ENCODE results near the gene TEX52. TPM values are rescaled to one million over a fixed set of nuclear protein-coding genes. Genes with fewer than 3 reads are reported as not detected.
"Not testable (repeated sequence)": the region's sequence is repeated elsewhere in the genome, so short reads cannot be mapped to it uniquely, and the experiment has no call there.

TEX52 gene
- total RNA-seq, 4 donors from 2014 or later = not detected

DNA sequence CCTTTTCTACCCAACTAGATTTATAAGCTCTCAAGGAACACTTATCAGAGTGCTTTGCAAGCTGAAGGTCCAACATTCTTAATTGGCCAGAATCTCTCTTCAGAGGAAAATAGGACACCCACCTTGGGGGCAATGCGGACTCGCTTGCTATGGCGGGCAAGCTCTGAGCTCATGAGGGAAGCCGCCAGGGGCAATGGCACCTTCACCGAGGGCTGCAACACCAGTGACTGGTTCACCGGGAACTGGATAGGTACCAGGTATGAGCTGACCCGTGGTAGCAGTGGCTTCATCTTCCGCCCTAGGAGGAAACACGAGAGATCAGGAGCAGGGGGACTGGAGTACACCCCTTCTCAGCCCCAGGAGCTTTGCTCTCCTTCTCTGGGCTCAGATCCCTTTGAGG, 7.4 kb upstream of the TEX52 start:
- Histone ChIP-seq H3K9me3 (no peaks in the 10 kb centered on the region), H3K36me3 (no peaks in the 10 kb centered on the region), H3K4me3 (no peak overlapping the region), H3K4me1 (no peaks in the 10 kb centered on the region), H3K27ac (no peak overlapping the region), H3K27me3 (no peaks in the 10 kb centered on the region)
- in situ Hi-C loops (cut with MboI; ENCODE audit: low pct_ligation_motif_present in 1 of 4, low pct_unique_long_range_greater_than_20kb in 1 of 4, low sequenced_read_pairs in 3 of 4) = loop anchor here (25.0 kb wide), 1 partner anchor 173 kb away; no protein-coding TSS in a partner anchor
- no peak for TF ChIP-seq POLR2AphosphoS5 (IDR thresholded peaks at IDR 0.05)
- TF ChIP-seq, protein P1, sequence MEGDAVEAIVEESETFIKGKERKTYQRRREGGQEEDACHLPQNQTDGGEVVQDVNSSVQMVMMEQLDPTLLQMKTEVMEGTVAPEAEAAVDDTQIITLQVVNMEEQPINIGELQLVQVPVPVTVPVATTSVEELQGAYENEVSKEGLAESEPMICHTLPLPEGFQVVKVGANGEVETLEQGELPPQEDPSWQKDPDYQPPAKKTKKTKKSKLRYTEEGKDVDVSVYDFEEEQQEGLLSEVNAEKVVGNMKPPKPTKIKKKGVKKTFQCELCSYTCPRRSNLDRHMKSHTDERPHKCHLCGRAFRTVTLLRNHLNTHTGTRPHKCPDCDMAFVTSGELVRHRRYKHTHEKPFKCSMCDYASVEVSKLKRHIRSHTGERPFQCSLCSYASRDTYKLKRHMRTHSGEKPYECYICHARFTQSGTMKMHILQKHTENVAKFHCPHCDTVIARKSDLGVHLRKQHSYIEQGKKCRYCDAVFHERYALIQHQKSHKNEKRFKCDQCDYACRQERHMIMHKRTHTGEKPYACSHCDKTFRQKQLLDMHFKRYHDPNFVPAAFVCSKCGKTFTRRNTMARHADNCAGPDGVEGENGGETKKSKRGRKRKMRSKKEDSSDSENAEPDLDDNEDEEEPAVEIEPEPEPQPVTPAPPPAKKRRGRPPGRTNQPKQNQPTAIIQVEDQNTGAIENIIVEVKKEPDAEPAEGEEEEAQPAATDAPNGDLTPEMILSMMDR (IDR thresholded peaks at IDR 0.05) = no peak
- TF ChIP-seq POLR2A (IDR thresholded peaks at IDR 0.05) = no peak
- no peak for TF ChIP-seq EP300 (IDR thresholded peaks at IDR 0.05; ENCODE audit: low read depth)
- no peak for DNase-seq
- intact Hi-C loops (cut with DNase I; ENCODE audit: low total_unique reads) = no loop called here
- 93% methylated on average over 3 to 9 of the region's 9 CpGs for WGBS, 2 donors (ENCODE audit: low coverage in 1 of 2)

DNA sequence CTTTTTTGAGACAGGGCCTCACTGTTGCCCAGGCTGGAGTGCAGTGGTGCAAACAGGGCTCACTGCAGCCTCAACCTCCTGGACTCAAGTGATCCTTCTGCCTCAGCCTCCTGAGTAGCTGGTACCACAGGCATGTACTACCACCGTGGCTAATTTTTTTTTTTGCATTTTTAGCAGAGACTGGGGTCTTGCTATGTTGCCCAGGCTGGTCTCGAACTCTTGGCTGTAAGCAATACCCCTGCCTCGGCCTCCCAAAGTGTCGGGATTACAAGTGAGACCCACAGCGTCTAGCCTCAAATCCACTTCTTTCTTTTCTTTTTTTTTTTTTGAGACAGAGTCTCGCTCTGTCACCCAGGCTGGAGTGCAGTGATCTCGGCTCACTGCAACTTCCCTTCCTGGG, 6.6 kb upstream of the TEX52 start:
- in situ Hi-C loops (cut with MboI; ENCODE audit: low pct_ligation_motif_present in 1 of 4, low pct_unique_long_range_greater_than_20kb in 1 of 4, low sequenced_read_pairs in 3 of 4) = loop anchor here (25.0 kb wide), 1 partner anchor 174 kb away; no protein-coding TSS in a partner anchor
- H3K4me3 ChIP-seq; H3K9me3 ChIP-seq; H3K27ac ChIP-seq; H3K36me3 ChIP-seq; H3K4me1 ChIP-seq; intact Hi-C loops (cut with DNase I; ENCODE audit: low total_unique reads); H3K27me3 ChIP-seq; DNase-seq: not testable (repeated sequence)
- WGBS, 2 donors (ENCODE audit: low coverage in 1 of 2) = 93 to 95% methylated on average over 6 to 7 of the region's 7 CpGs

DNA sequence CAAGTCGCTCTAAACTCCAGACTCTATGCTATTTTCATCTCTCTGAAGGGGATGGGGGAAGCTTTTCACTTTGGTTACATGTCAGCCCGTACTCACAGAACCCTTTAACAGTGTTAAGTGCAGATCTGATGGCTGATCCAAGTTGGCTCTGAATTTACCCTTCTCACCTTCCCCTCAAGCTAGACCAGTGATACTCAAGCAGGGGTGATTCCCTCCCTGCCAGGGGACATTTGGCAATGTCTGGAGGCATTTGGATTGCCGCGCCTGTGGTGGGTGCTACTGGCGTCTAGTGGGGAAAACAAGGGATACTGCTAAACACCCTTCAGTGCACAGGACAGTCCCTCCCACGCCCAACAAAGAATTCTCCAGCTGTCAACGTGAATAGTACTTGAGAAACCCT, 6.0 kb upstream of the TEX52 start:
- in situ Hi-C loops (cut with MboI; ENCODE audit: low pct_ligation_motif_present in 1 of 4, low pct_unique_long_range_greater_than_20kb in 1 of 4, low sequenced_read_pairs in 3 of 4) = loop anchor here (25.0 kb wide), 1 partner anchor 174 kb away; no protein-coding TSS in a partner anchor
- 93 to 100% methylated on average over 1 to 7 of the region's 7 CpGs for WGBS, 2 donors (ENCODE audit: low coverage in 1 of 2)
- DNase-seq = no peak
- Histone ChIP-seq H3K9me3 (no peaks in the 10 kb centered on the region), H3K27me3 (no peaks in the 10 kb centered on the region), H3K36me3 (no peaks in the 10 kb centered on the region), H3K4me1 (no peaks in the 10 kb centered on the region), H3K27ac (no peak overlapping the region), H3K4me3 (no peak overlapping the region)
- no peak for TF ChIP-seq EP300 (IDR thresholded peaks at IDR 0.05; ENCODE audit: low read depth)
- TF ChIP-seq POLR2AphosphoS5 (IDR thresholded peaks at IDR 0.05) = no peak
- no peak for TF ChIP-seq POLR2A (IDR thresholded peaks at IDR 0.05)
- TF ChIP-seq, protein P1 (IDR thresholded peaks at IDR 0.05) = no peak
- intact Hi-C loops (cut with DNase I; ENCODE audit: low total_unique reads) = no loop called here

DNA sequence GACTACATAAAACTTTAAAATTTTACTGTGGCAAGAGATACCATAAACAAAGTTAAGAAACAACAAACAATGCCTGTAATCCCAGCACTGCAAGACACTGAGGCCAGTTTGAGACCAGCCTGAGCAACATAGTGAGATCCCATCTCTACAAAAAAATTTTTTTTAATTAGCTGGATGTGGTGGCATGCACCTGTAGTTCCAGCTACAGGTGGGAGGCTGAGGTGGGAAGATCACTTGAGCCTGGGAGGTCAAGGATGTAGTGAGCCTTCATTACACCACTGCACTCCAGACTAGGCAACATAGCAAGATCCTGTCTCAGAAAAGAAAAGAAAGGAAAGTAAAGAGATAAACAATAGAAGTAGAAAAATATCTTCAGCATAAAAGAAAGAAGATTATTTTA, 3.3 kb upstream of the TEX52 start:
- no peak for TF ChIP-seq POLR2A (IDR thresholded peaks at IDR 0.05)
- no peak for TF ChIP-seq EP300 (IDR thresholded peaks at IDR 0.05; ENCODE audit: low read depth)
- TF ChIP-seq, protein P1 (IDR thresholded peaks at IDR 0.05) = no peak
- TF ChIP-seq POLR2AphosphoS5 (IDR thresholded peaks at IDR 0.05) = no peak
- no peaks in the 10 kb centered on the region for H3K9me3 ChIP-seq
- no peak for DNase-seq
- no peaks in the 10 kb centered on the region for H3K27me3 ChIP-seq
- H3K4me1 ChIP-seq = peaks cover 0 to 8% (median 6%) of the 10 kb centered on the region in 4 donors
- H3K36me3 ChIP-seq = no peaks in the 10 kb centered on the region
- no peak overlapping the region for H3K27ac ChIP-seq
- intact Hi-C loops (cut with DNase I; ENCODE audit: low total_unique reads) (loop anchor here (1.0 kb wide), 1 partner anchor 157 kb away; no protein-coding TSS in a partner anchor), in situ Hi-C loops (cut with MboI; ENCODE audit: low pct_ligation_motif_present in 1 of 4, low pct_unique_long_range_greater_than_20kb in 1 of 4, low sequenced_read_pairs in 3 of 4) (loop anchor here (25.0 kb wide), 1 partner anchor 177 kb away; no protein-coding TSS in a partner anchor)
- H3K4me3 ChIP-seq = no peak overlapping the region

DNA sequence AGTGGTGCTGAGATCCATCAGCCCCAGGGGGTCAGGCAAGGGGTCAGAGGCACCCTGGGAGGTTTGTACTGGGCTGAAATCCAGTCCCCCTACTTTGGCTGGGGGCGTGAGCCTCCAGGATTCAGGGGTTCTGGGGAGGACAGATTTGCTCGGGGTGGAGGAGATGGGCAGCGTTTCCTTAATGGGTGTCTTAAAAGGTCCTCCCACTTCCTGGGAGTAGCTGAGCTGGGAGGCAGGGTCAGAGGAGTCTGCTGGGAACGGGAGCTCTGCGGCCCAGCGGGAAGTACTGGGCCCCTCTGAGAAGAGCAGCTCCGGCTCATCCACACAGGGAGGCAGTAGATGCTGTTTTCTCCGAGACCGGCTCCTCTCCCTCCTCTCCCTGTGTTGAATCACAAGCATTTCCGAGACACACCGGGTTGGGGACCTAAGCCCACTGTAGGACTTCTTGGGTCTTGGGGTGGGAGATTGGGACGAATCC, 2.1 kb upstream of the TEX52 start:
- Histone ChIP-seq H3K9me3 (no peaks in the 10 kb centered on the region), H3K27ac (no peak overlapping the region), H3K4me3 (no peak overlapping the region), H3K4me1 (peaks cover 0 to 18% (median 10%) of the 10 kb centered on the region in 4 donors), H3K27me3 (no peaks in the 10 kb centered on the region), H3K36me3 (no peaks in the 10 kb centered on the region)
- no peak for DNase-seq
- TF ChIP-seq POLR2AphosphoS5 (IDR thresholded peaks at IDR 0.05) = no peak
- no peak for TF ChIP-seq POLR2A (IDR thresholded peaks at IDR 0.05)
- TF ChIP-seq, protein P1 (IDR thresholded peaks at IDR 0.05) = no peak
- no peak for TF ChIP-seq EP300 (IDR thresholded peaks at IDR 0.05; ENCODE audit: low read depth)
- WGBS, 2 donors (ENCODE audit: low coverage in 1 of 2) = 95% methylated on average over 12 of the region's 12 CpGs; no CpG with 5 or more reads in 1 of the 2 donors
- in situ Hi-C loops (cut with MboI; ENCODE audit: low pct_ligation_motif_present in 1 of 4, low pct_unique_long_range_greater_than_20kb in 1 of 4, low sequenced_read_pairs in 3 of 4) = loop anchor here (25.0 kb wide), 1 partner anchor 178 kb away; no protein-coding TSS in a partner anchor
- intact Hi-C loops (cut with DNase I; ENCODE audit: low total_unique reads) = loop anchor here (5.0 to 10.0 kb wide), 2 partner anchors 86 to 183 kb away; no protein-coding TSS in a partner anchor
